Mammary epithelial cell (primary cell): Measurements from ENCODE around the gene CLPX.

ENCODE experiments used
- CTCF ChIP-seq, 2 donors: IDR thresholded peaks in 1 of 2; conservative IDR thresholded peaks in 1 of 2; 2 replicates each; pipeline ENCODE4 v1.5.1; 2011 to 2012; ENCODE audit warnings: inconsistent platforms in 2 of 2, low read length in 2 of 2, mild to moderate bottlenecking in 2 of 2, control low read depth in 1 of 2, low read depth in 1 of 2; ENCODE audit not compliant: insufficient read depth in 1 of 2; ENCODE audit errors: extremely low read depth in 1 of 2
- EZH2 ChIP-seq: IDR thresholded peaks from 2 replicates; pipeline ENCODE4 v1.6.1; 2012; ENCODE audit warnings: low read length, inconsistent platforms, borderline replicate concordance

- TF ChIP-seq CTCF (conservative IDR thresholded peaks at IDR 0.05 in 1 of 2, IDR thresholded peaks at IDR 0.05 in 1 of 2; ENCODE audit: extremely low read depth in 1 of 2, insufficient read depth in 1 of 2, low read depth in 1 of 2, low read length in 2 of 2) (no peak), EZH2 (no peak)
Observed at GRCh38 chr15:65217526-65218482, 32.7 kb upstream of the CLPX start.
